A549 (cell line): ENCODE data around the gene SEMA4D. TPM values are rescaled to one million over a fixed set of nuclear protein-coding genes. Genes with fewer than 3 reads are reported as not detected.

Experiments used
- ATAC-seq, 2 experiments: fragments of 200-7000 bp in 1 of 2; fragments of >200 bp in 1 of 2; cut with Nextera tagmentation in 1 of 2; cut with Tn5 transposase in 1 of 2; 3 replicates each; pipeline versions ENCODE4 v1.8.0 to v1.9.1; 2018 to 2020; ENCODE audit warnings: mild to moderate bottlenecking in 1 of 2, moderate library complexity in 1 of 2
- CTCF ChIA-PET: fragments of 300-600 bp; sonication (Branson Sonifier 250); formaldehyde crosslinking; extraction: SDS; loops from one replicate; lab custom pipeline; 2021; ENCODE audit warnings: antibody characterized with exemption, inconsistent platforms; lab: Yijun Ruan, JAX
- POLR2A ChIA-PET: fragments of 350-600 bp; formaldehyde crosslinking; extraction: SDS; loops from one replicate; lab custom pipeline; 2021; ENCODE audit warnings: antibody characterized with exemption, inconsistent platforms; lab: Yijun Ruan, JAX
- DNase-seq, 2 experiments: peaks; one replicate each; pipeline versions ENCODE4 v3.0.0 to v3.0.0-alpha.2; 2011 to 2016; ENCODE audit warnings: low read depth in 1 of 2, low spot score in 1 of 2
- FAIRE-seq: peaks from 2 replicates; lab custom pipeline; 2011; peaks lifted over from hg19 to GRCh38; lab: Jason Lieb, UNC
- H3K27ac ChIP-seq, 2 experiments: fragments of >200 bp; sonication (Bioruptor Twin); formaldehyde crosslinking; 3 replicates each; pipeline ENCODE4 v1.5.1; 2016 to 2017
- H3K4me1 ChIP-seq: fragments of >200 bp; sonication (Bioruptor Twin); formaldehyde crosslinking; 3 replicates; pipeline ENCODE4 v1.6.1; 2016
- H3K4me2 ChIP-seq: fragments of >200 bp; sonication (Bioruptor Twin); formaldehyde crosslinking; 3 replicates; pipeline ENCODE4 v1.6.1; 2016
- H3K4me3 ChIP-seq: fragments of >200 bp; sonication (Bioruptor Twin); formaldehyde crosslinking; 3 replicates; pipeline ENCODE4 v1.5.1; 2016
- H3K9me3 ChIP-seq: fragments of >200 bp; sonication (Bioruptor Twin); formaldehyde crosslinking; 3 replicates; pipeline ENCODE4 v1.6.1; 2016
- CBX2 ChIP-seq: fragments of 200-600 bp; sonication (generic); IDR thresholded peaks from 2 replicates; pipeline ENCODE4 v1.6.1; 2016; ENCODE audit warnings: low read depth, mild to moderate bottlenecking, borderline replicate concordance
- CBX8 ChIP-seq: fragments of 200-600 bp; sonication (generic); IDR thresholded peaks from 2 replicates; pipeline ENCODE4 v1.6.1; 2016
- EP300 ChIP-seq, 2 experiments: fragments of >200 bp; sonication (Bioruptor Twin); formaldehyde crosslinking; IDR thresholded peaks; 2 replicates in 1 of 2; 3 replicates in 1 of 2; pipeline ENCODE4 v1.6.1; 2016 to 2017
- FOSL2 ChIP-seq, 2 experiments: fragments of 450-650 bp in 1 of 2; fragments of >200 bp in 1 of 2; sonication (Bioruptor Twin) in 1 of 2; formaldehyde crosslinking; IDR thresholded peaks; 2 replicates each; pipeline versions ENCODE4 v1.5.0 to v1.6.1; 2016 to 2020; ENCODE audit warnings: mild to moderate bottlenecking in 1 of 2, moderate library complexity in 1 of 2
- FOXS1 ChIP-seq: fragments of 250-450 bp; sonication (Bioruptor Pico); IDR thresholded peaks from 2 replicates; pipeline ENCODE4 v1.5.0; 2020; ENCODE audit warnings: mild to moderate bottlenecking, moderate library complexity
- HOXA7 ChIP-seq: fragments of 250-450 bp; sonication (Bioruptor Pico); IDR thresholded peaks from 2 replicates; pipeline ENCODE4 v1.5.0; 2020; ENCODE audit warnings: mild to moderate bottlenecking, moderate library complexity
- MAZ ChIP-seq: fragments of 150-350 bp; IDR thresholded peaks from 2 replicates; pipeline ENCODE4 v1.6.1; 2014; ENCODE audit warnings: antibody characterized with exemption, low read depth, low read length, borderline replicate concordance
- RAD21 ChIP-seq, 2 experiments: fragments of >200 bp in 1 of 2; sonication (Bioruptor Twin) in 1 of 2; formaldehyde crosslinking in 1 of 2; IDR thresholded peaks in 1 of 2; conservative IDR thresholded peaks in 1 of 2; 2 replicates in 1 of 2; 3 replicates in 1 of 2; pipeline ENCODE4 v1.6.1; 2012 to 2018; ENCODE audit warnings: inconsistent platforms in 1 of 2
- RFX5 ChIP-seq: fragments of 450-650 bp; IDR thresholded peaks from 2 replicates; pipeline ENCODE4 v1.7.1; 2014; ENCODE audit warnings: antibody characterized with exemption, mild to moderate bottlenecking, moderate library complexity
- RNF2 ChIP-seq: fragments of 200-600 bp; sonication (generic); IDR thresholded peaks from 2 replicates; pipeline ENCODE4 v1.6.1; 2016; ENCODE audit warnings: low read depth, mild to moderate bottlenecking, antibody characterized with exemption, moderate library complexity, borderline replicate concordance
- SMC3 ChIP-seq: fragments of >200 bp; sonication (Bioruptor Twin); formaldehyde crosslinking; IDR thresholded peaks from 3 replicates; pipeline ENCODE4 v1.6.1; 2018; ENCODE audit warnings: inconsistent platforms
- WGBS: methylation state at CpG from one replicate; pipeline ENCODE4 v1.1.6; 2017; ENCODE audit errors: missing lambda C conversion rate; 5-methylcytosine and 5-hydroxymethylcytosine counted together
- polyA plus RNA-seq, 4 experiments: library from polyadenylated mRNA; depleted of rRNA in 3 of 4; stranded (reverse); fragments of >200 nt; fragmentation: RNase III in 1 of 4; extraction: RNeasy Plus Mini Kit Qiagen cat#74134 plus additional on column Dnase treatment in 1 of 4; gene quantifications; 2 replicates in 3 of 4; 3 replicates in 1 of 4; pipeline ENCODE4 v1.2.3, GENCODE V29; 2011 to 2017
- TF ChIP-seq, protein P1 (sequence below): fragments of >200 bp; sonication (Bioruptor Twin); formaldehyde crosslinking; IDR thresholded peaks from 2 replicates; pipeline ENCODE4 v1.6.1; 2016
- TF ChIP-seq, protein P2 (sequence below): fragments of 150-350 bp; IDR thresholded peaks from 2 replicates; pipeline ENCODE4 v1.6.1; 2014; ENCODE audit warnings: low read depth, mild to moderate bottlenecking, low read length
- TF ChIP-seq, protein P3 (sequence below): fragments of >200 bp; sonication (Bioruptor Twin); formaldehyde crosslinking; IDR thresholded peaks from 3 replicates; pipeline ENCODE4 v1.5.1; 2016
- TF ChIP-seq, protein P4 (sequence below): fragments of 250-450 bp; sonication (Bioruptor Pico); IDR thresholded peaks from 2 replicates; pipeline ENCODE4 v1.5.0; 2021; ENCODE audit warnings: mild to moderate bottlenecking, moderate library complexity, borderline replicate concordance
- TF ChIP-seq, protein P5 (sequence below): fragments of 450-650 bp; IDR thresholded peaks from 2 replicates; pipeline ENCODE4 v1.6.1; 2014; ENCODE audit warnings: antibody characterized with exemption

SEMA4D gene
- polyA plus RNA-seq, 2 of the 4 experiments (the other 2 are of a cell fraction): 5.3 to 7.2 TPM

DNA sequence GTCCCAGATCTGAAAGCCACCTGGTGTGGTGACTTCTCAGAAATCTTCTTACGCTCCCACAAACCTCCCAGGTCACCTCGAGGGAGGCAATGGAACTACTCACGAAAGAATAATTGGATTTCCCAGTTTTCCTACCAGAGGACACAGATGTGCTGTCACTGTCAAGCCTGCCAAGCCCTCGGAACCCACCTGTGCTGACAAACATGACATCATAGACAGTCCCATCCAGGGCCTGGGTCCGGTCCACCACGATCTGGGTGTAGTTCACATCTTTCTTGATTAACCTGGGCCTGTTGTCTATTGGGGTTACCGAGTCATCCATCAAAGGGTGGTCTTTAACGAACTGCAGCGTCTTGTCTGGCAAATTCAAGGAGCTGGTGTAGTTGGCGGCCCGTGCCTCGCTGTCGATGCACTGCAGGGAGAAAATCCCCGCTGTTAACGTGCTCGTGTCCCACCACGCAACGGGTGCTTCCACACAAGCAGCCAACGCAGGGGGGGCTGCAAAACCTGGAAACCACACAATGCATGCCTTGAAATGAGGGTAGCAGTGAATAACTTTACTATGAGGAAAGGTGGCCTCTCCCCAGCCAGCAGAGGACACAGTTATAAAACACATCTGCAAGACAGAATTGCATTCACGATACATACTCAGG is 110.6 kb downstream of the SEMA4D start:
- ATAC-seq (no peak), FAIRE-seq (no peak)
- CTCF ChIA-PET: interaction anchor here (0.6 kb wide), 1 partner anchor 310 kb away, joined by 3 read pairs; no protein-coding TSS in a partner anchor

DNA sequence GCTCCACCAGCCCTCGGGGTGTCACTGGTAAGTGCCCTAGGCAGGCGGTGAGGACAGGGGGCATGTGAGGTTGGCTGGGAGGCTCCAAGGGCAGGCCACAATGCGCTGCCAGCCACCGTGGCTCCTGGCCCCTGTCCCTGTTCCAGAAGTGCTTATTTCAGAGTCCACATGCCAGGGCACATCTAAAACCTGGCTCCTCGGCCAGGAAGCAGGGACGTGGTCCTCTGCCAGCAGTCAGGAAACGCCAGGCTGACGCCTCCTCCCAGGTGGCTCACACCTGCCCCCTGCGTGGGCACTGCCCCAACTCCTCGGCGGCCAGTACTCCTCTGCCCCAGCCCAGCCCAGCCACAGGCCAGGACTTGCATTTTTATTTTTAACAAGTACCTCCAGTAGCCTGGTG is 111.1 kb downstream of the SEMA4D start:
- no peaks in the 10 kb centered on the region for H3K9me3 ChIP-seq
- WGBS: 85% methylated on average over 7 of the region's 11 CpGs
- FAIRE-seq (no peak), DNase-seq (no peak)
- H3K27ac ChIP-seq: no peak overlapping the region
- H3K4me1 ChIP-seq: peaks cover 6% of the 10 kb centered on the region; the same call in 1 of the 3 replicates
- CTCF ChIA-PET: no interaction called here
- TF ChIP-seq FOSL2 (IDR thresholded peaks at IDR 0.05): no peak
- no peak for TF ChIP-seq FOSL2 (CRISPR knock-in tag; IDR thresholded peaks at IDR 0.05)
- TF ChIP-seq, protein P1, sequence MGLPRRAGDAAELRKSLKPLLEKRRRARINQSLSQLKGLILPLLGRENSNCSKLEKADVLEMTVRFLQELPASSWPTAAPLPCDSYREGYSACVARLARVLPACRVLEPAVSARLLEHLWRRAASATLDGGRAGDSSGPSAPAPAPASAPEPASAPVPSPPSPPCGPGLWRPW: no peak
- TF ChIP-seq SMC3: no peak
- TF ChIP-seq, all 56 proteins: peak for 0
- ATAC-seq: no peak
- POLR2A ChIA-PET: no interaction called here
- Histone ChIP-seq H3K4me2 (no peak overlapping the region), H3K4me3 (no peak overlapping the region)

More for the DNA sequence above, 110.6 kb downstream of the SEMA4D start:
- TF ChIP-seq, protein P2, sequence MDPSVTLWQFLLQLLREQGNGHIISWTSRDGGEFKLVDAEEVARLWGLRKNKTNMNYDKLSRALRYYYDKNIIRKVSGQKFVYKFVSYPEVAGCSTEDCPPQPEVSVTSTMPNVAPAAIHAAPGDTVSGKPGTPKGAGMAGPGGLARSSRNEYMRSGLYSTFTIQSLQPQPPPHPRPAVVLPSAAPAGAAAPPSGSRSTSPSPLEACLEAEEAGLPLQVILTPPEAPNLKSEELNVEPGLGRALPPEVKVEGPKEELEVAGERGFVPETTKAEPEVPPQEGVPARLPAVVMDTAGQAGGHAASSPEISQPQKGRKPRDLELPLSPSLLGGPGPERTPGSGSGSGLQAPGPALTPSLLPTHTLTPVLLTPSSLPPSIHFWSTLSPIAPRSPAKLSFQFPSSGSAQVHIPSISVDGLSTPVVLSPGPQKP: no peak
- TF ChIP-seq HOXA7 (no peak), MAZ (no peak), FOSL2 (IDR thresholded peaks at IDR 0.05) (no peak), FOSL2 (CRISPR knock-in tag; IDR thresholded peaks at IDR 0.05) (no peak), EP300 (IDR thresholded peaks at IDR 0.05) (no peak), RAD21 (conservative IDR thresholded peaks at IDR 0.05 in 1 of 2, IDR thresholded peaks at IDR 0.05 in 1 of 2) (no peak), RNF2 (no peak), RFX5 (no peak), CBX8 (no peak), CBX2 (no peak), FOXS1 (no peak)
- TF ChIP-seq, protein P3, sequence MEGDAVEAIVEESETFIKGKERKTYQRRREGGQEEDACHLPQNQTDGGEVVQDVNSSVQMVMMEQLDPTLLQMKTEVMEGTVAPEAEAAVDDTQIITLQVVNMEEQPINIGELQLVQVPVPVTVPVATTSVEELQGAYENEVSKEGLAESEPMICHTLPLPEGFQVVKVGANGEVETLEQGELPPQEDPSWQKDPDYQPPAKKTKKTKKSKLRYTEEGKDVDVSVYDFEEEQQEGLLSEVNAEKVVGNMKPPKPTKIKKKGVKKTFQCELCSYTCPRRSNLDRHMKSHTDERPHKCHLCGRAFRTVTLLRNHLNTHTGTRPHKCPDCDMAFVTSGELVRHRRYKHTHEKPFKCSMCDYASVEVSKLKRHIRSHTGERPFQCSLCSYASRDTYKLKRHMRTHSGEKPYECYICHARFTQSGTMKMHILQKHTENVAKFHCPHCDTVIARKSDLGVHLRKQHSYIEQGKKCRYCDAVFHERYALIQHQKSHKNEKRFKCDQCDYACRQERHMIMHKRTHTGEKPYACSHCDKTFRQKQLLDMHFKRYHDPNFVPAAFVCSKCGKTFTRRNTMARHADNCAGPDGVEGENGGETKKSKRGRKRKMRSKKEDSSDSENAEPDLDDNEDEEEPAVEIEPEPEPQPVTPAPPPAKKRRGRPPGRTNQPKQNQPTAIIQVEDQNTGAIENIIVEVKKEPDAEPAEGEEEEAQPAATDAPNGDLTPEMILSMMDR: no peak
- TF ChIP-seq, protein P4, sequence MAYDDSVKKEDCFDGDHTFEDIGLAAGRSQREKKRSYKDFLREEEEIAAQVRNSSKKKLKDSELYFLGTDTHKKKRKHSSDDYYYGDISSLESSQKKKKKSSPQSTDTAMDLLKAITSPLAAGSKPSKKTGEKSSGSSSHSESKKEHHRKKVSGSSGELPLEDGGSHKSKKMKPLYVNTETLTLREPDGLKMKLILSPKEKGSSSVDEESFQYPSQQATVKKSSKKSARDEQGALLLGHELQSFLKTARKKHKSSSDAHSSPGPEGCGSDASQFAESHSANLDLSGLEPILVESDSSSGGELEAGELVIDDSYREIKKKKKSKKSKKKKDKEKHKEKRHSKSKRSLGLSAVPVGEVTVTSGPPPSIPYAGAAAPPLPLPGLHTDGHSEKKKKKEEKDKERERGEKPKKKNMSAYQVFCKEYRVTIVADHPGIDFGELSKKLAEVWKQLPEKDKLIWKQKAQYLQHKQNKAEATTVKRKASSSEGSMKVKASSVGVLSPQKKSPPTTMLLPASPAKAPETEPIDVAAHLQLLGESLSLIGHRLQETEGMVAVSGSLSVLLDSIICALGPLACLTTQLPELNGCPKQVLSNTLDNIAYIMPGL: no peak
- TF ChIP-seq, protein P5, sequence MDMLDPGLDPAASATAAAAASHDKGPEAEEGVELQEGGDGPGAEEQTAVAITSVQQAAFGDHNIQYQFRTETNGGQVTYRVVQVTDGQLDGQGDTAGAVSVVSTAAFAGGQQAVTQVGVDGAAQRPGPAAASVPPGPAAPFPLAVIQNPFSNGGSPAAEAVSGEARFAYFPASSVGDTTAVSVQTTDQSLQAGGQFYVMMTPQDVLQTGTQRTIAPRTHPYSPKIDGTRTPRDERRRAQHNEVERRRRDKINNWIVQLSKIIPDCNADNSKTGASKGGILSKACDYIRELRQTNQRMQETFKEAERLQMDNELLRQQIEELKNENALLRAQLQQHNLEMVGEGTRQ: no peak
- H3K4me2 ChIP-seq: no peak overlapping the region
- POLR2A ChIA-PET: no interaction called here
- no peaks in the 10 kb centered on the region for H3K9me3 ChIP-seq
- no peak for DNase-seq
- H3K27ac ChIP-seq: no peak overlapping the region
- no peak overlapping the region for H3K4me3 ChIP-seq
- 90% methylated on average over 20 of the region's 20 CpGs for WGBS
- H3K4me1 ChIP-seq: peaks cover 6% of the 10 kb centered on the region; the same call in 1 of the 3 replicates
